ENCODE measurements around the gene PPP1R9A.

DNA sequence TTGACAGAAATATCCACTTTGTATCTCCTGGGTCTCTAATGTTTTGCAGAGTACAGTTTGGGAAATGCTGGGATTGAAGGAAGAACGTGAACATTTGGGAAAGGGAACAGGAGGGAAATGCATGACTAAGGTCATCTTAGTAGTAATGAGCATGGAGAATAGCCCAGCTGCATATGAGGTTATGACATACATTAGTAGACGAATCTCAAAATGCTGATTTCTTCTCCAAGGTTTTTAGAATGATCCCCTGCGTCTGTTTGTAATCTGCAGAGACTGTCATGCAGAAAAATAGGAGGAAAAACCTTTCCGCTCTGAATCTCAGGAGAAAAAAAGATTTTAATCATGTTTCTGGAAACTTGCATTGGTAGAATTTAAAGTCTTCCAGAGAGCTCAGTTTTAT, 133.6 kb downstream of the PPP1R9A start:
- TF ChIP-seq GATA3 (IDR thresholded peaks at IDR 0.05; ENCODE audit: low read depth, low read length) (no peak), GATA2 (IDR thresholded peaks at IDR 0.05; ENCODE audit: low read depth, low read length) (no peak)

All from SH-SY5Y (cell line).